GM19468 (cell line): ENCODE measurements around the gene HCFC1.

Source experiments
- ATAC-seq: cut with Tn5 transposase; IDR thresholded peaks from one replicate; pipeline ENCODE4 v1.9.1; 2021; ENCODE audit warnings: mild to moderate bottlenecking, moderate library complexity, moderate number of reproducible peaks; ENCODE audit not compliant: unreplicated experiment; ENCODE audit errors: extremely low read depth

The HCFC1 gene

DNA sequence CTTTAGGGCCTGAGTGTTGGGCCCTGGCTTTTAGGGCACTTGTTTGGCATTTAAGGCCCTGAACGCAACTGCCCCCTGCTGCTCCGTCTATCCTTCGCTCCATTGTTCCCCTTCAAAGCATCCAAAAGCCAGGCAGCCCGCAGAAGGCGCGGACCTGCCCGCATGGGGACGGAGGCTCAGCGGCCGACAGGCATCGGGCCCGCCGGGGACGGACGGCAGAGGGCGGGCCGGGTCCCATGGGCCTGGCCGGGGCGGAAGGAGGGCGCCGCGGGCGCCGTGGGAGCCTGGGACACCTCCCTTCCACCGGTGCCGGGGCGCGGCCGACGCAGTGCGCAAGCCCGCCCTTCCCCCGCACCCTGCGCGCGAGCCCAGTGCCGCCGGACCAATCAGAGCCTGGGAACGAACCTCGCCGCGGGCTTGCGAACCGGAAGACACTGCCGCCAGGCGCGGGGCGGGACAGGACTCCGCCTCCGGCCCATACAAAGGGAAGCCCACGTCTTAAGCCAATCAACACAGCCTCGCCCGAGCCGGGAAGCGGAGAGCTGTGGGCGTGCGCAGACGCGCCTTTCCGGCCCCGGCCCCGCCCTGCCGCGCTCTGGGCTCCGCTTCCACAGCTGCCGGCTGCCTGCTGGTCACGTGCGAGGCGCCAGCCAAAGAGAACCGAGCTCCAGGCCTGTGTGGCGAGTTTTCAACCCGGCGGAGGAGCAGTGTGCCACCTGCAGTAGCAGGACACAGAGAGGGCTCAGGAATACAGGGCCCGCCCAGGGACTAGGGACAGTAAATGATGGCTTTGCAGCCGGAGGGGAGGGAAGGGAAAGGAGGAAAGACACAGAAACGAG lies 43.5 kb downstream of the HCFC1 start:
- peak; percentile 80 for ATAC-seq

DNA sequence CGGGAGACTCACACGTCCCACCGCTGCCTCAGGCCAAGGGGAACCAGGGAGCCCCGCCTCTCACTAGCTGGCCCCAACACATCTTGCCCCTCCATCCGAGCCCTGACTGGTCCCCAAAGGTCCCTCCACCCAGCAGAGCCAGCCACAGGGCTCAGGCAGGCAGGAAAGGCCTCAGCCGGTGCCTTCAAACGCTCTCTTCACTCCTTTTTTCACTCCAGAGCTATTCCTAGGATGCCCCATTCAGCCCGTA lies 44.0 kb downstream of the HCFC1 start:
- no peak for ATAC-seq

DNA sequence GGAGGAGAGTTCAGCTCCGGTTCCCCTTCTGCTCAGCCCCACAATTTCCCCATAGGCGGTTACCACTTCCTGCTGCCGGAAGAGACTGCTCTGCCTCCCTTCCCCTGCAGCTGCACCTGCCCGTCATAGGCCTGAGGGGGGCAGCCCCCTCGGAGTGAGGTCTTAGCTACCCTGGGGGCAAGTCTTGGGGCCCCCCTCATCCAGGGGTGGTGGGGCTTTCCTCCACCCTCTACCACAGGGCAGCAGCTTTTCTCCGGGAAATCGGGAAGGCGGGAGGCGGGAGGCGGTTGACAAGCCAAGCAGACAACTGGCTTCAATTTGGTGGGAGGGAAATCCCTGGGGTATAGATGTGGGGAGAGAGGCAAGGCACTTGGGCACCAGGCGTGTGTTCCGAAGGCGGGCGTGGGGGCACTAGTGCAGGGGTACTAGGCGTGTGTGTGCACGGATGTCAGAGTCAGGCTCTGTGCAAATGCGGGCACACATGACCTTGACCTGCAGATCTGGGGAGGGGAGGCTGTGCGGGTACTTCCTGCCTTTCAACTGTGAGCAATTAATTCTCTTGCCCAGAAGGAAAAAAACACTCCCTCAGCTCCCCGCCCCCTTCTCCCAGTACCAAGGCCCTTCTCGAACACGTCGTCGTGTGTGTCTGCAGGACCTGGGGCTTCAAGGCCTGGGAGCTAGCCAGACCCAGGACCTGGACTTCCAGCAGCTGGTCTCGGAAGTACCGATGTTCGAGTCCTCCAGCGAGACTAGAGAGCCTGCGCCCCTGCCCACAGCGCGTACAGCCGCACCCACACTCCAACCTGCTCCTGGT lies 44.6 kb downstream of the HCFC1 start:
- ATAC-seq: no peak

DNA sequence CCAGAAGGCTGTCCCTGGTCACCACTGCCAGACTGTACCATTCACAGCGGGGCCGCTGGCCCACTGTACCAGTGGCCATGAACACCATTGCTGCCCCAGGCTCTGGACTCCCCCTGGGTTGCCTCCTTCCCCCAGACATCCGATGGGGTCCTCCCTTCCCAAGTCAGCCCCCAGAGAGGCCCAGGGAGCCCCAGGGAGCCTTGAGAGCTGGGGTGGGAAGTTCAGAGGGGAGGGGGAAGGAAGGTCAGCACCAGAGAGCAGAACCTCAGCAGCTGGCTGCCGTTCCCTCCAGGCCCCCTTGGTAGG lies 45.1 kb downstream of the HCFC1 start:
- no peak for ATAC-seq

DNA sequence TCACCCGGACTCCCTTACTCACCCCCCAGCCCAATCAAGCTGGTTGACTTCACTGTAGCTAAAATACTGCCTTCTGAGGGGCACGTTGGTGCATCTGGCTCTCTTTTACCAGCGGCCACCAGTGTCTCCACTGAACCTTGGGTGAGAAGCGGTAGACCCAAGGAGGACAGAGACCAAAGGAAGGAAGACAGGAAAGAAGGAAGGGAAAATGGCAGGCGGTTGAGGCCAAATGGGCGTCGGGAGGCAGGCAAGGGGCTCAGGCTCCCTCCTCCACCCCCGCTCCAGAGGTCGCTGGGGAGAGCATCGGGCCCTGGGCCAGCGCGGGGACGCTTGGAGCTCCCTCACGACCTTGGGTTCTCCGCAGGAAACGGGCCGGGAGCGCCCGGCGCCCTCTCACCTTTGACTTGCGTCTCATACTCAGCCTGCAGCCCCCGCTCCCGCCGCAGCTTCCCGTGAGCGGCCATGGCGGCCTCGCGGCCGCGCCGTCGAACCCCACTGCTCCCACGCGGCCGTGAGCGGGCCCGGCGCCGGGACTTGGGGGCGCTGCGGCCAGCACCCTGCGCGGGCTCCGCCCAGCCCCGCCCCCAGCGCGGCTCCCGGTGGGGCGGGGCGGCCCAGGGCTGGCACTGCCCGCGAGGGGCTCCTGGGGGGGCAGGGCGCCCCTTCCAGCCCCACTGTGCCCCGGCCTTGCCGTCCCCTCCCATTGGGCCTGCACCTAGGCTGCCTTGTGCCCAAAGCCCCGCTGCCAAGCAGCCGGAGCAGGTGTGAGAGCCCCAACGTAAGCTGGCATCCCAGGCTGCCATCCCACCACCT lies 45.7 kb downstream of the HCFC1 start, which contains the start of gene ARHGAP4:
Gene ARHGAP4 (minus strand): TSS at position 526 of the 813 bp plus-strand sequence. CDS start 62 bp downstream, at position 464.
- no peak for ATAC-seq

DNA sequence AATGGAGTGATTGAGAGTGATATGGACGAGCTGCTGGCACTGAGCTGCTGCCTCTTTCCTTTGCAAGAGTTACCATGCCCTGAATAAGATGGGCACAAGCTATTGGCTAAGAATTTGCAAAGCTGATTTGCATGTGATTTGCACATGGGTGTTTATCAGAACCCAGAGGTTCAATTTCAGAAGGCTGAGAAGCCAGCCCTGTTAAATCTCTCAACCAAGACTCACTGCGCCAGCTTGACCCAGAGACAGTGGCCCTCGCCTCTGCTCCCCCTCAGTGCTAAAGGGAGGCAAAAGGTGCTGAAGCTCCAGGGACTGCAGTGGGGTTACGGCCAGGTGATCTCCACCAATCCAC lies 46.3 kb downstream of the HCFC1 start:
- ATAC-seq: no peak

DNA sequence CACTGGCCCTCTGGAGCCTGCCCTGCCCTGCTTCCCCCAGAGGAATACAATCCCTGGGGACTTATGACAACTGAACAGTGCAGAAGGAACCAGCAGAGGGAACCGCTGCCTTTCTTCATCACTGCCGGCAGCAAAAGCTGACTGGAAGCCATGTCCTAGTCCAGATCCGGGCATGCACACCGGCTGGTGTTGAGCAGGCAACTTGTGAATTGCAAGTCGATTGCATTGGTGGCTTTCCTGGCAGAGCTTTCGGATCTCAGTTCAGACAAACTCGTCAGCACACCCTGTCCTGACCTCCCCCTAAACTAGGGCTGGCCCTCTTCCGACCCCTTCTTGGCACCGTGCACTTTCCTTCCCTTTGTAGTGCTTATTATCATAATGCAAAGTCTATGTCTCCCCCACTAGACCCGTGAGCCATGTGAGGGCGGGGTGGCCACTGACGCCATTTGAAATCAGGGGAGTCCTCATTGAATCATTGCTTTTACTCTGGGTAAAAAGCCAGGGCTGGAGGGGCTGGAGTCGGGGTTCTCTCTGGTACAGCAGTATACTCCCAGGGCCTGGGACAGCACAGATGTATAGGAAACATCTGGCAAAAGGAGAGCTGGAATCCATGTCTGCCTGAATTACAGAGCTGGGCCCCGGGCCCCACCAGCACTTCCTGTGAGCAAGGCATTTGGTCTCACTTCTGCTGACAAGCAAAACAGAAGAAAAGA lies 47.3 kb downstream of the HCFC1 start:
- no peak for ATAC-seq

DNA sequence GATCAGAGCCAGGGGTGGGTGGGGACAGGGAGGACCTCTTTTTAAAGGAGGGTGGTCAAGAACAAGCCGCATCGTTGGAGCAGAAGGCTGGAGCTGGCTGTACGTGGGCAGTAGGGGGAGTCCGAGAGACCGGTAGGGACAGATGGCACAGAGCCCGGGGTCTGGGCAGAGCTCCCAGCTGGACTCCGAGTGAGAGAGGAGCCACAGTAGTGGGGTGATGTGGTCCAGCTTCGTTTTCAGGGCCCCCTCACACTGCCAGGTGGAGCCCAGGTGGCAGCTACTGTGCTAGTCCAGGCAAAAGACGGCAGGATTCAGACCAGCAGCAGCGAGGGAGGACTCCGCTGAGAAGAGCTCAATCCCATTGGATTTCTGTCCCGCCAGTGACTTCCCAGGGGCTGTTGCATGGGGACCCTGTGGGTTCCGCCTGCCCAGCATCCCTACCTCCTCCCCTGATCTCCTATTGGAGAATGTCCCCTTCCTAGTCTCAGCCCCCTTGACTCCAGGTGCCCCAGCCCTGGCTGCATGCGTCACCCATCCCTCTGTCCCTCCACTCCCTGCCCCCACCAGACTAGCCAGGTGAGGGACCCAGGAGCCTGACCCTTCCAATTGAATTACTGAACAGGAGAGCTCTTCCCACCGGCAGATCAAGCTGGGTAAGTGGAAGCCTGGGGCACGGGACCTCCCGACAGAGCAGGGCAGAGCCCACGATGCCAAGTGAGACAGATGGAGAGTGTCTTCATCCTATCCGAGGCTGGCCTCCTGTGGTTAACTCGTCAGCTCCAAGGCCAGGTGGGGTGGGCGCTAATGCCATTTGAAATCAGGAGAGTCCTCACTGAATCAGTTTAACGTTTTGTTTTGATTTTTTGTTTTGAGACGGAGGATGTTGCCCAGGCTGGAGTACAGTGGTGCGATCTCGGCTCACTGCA lies 48.4 kb downstream of the HCFC1 start:
- ATAC-seq: no peak

DNA sequence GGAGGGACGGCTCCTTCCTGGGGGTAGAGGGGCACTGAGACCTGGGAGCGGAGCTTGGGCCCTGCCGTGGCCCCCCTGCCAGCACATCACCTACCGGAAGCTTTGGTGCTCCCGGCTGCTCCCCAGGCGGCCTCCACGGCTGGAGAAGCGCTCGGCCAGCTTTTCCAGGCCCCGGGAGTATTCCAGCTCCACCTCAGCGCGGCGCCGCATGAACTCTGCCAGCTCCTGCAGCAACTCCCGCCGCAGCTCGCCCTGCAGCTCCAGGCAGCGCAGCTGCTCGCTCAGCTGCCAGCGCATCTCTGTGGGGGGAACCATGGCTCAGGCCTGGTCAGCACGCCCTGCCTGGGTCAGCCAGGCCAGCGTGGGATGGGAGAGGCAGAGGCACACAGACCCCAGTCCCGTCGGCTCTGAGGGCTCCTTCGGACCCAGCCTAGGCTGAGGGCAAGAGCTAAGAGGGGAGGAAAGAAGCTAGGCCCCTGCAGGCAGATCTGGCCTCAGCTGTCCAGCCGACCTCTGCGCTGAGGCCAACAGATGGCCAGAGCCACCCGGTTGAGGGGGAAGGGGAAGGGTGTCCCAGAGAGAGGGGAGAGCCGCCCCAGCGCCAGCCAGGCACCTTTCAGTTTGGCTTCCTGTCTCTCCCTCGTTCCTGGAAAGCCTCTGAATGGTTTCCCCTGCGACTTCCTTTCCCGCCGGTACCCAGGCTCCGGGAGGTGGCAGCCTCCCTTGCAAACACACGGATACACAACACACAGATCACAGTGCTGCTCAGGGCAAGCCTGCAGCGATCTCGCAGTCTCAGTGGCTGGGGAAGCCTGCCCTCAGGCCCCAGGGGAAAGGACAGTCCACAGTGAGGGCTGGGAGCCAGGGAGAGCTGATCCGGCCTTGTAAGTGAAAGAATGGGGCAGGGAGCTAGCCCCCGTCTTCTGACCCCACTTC lies 49.8 kb downstream of the HCFC1 start:
- no peak for ATAC-seq

DNA sequence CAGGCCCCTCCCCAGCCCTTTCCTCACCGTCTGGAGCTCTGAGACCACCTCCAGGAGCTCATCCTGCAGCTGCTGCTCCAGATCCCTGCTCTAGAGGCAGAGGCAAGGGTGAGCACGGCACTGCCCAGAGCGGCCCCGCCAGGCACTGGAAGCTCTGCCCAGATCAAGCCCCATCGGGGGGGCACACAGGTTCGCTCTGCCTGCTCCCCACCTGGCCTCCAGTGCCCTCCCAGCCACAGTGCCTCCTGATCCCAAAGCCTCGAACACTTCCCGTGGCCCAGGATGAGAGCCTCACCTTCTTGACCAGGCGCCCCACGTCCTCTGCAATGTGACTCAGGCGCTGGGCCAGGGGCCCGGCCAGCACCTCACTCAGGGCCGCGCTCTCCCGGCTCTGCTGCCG lies 50.5 kb downstream of the HCFC1 start:
- ATAC-seq: no peak

DNA sequence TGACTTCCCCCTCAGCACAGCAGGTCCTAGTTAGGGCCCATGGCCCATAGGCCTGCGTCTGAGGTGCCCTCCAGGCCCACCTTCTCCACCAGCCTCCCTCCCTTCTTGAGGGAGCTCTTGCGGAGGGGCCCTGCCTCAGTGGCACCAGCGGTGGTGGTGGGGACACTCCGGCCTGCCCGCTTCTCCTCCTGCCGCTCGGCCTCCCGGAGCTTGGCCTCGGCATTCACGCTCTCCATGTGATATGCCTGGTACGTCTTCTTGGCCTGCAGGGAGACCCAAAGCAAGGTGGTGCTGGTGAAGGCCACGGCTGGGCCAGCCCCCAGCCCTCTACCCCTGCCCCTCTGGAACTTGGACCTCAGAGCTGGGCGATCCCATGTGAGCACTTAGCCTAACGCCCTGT lies 51.1 kb downstream of the HCFC1 start:
- no peak for ATAC-seq

DNA sequence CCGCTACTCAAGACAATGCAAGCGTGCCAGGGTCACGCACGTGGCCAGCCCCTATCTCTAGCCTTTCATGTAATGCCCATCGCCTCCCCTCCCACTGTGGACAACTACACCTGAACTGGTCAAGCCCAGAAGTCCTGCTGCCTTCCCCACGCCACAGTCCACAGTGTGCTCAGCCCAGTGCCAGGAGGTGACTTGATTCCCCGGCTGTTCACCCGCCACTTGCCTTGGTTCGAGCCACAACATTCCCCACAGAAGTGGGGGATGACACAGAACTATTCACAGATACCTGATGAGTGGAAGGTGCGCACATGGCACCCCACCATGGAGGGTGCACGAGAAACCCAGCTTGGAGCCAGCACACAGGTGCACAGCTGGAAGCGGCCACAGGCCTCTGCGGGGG lies 52.3 kb downstream of the HCFC1 start:
- no peak for ATAC-seq

DNA sequence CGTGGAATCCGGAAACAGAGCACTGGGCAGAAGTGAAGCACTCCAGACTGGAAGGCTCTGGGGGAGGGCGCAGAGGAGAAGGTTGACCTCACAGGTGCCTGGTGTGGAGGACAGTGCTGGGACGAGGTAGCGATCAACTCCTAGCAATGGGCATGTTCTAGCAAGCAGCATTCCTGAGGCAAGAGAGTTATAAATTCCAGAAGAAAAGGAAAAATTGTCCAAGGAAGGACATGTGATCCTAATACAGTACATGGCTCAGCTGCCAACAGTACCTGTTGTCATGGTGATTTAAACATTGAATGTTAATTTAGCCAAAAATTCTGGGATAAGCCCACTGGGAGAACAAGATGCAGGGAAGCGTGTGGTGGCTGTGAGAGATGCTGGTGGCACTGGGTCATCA lies 53.7 kb downstream of the HCFC1 start:
- ATAC-seq: no peak

DNA sequence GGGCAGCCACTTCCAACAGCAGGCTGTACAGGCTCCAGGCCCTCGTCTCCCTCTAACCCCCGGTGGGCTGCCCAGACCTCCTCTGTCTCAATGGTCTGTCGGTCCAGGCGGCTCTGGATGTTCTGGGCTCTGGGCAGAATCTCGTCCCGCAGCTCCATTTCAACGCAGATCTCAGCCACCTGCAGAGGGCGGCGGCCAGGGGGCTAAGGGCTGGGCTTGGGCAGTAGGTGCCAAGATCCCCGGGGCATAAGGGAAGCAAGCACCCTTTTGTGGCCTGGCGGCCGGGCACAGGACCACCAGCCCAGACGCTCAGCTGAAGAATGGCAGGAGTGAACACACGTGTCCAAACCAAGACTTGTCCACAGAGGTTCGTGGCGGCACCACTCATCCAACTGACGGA lies 57.9 kb downstream of the HCFC1 start:
- no peak for ATAC-seq

DNA sequence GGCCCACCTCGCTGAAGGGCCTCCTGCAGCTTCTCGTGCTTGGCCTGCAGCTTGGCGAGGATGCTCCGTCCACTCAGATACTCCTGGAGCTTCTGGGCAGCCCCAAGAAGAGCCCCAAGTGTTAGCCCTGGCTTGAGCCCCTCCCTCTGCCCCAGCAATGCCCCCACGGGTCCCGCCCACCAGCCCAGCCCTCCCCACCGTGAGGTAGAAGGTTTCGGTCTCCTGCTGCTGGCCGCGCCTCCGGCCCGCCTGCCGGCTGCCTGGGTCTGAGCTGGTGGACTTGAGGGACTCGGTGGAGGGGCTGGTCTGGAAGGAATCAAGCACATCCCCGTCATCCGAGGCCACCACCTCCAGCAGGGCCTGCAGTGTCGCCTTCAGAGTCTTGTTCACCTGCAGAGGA lies 58.4 kb downstream of the HCFC1 start:
- no peak for ATAC-seq

DNA sequence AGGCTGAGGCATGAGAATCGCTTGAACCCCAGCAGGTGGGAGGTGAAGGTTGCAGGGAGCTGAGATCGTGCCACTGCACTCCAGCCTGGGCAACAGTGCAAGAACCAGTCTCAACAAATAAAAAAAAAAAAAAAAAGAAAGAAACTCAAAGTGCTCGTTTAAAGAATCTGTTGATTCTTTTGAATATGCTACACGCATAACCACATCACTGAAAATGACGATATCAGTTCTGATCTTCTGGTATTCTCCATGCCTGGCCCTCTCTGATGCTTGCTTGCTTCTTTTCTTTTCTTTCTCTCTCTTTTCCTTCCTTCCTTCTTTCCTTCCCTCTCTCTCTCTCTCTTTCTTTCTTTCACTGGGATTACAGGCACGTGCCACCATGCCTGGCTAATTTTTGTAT lies 59.8 kb downstream of the HCFC1 start:
- ATAC-seq: no peak

DNA sequence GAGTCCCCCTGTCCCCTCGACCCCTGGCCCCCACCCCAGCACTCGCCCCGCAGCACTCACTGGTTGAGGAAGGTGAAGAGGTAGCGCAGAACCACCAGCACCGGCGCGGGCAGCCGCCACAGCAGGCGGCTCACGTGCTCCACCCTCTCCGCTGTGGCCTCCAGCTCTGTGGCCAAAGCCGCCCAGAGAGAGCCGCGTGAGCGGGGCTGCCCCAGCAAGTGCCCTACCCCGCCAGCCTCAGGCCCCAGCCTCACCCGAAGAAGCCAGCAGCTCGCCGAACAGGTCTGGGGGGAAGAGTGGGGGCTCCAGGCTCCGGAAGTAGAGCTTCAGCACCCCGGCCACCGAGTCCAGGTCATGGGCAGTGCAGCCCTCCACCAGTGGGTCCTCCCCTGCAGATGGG lies 61.2 kb downstream of the HCFC1 start:
- ATAC-seq: no peak

DNA sequence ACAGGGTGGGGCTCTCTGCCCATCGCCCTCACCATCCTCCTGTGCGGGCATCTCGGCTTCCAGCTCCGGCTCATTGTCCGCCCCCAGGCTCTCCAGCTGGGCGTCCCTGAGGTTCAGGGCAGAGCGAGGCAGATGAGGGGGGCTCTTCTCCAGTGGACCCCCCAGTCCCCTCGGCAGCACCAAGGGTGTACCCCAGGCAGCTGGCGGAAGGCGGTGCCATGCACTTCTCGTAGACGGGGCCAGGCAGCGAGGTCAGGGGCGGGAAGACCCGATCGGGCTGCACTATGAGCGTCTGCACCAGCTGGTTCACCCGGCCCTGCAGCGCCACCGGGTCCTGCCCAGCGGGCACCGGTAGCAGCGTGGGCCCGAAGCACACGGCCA lies 61.6 kb downstream of the HCFC1 start:
- no peak for ATAC-seq
